K562 (cell line): Measurements from ENCODE around the gene NELFE. TPM values are rescaled to one million over a fixed set of nuclear protein-coding genes. Genes with fewer than 3 reads are reported as not detected.

Experiments
- ATAC-seq: fragments of 200-7000 bp; cut with Tn5 transposase; 3 replicates; pipeline ENCODE4 v1.9.1; 2020; ENCODE audit warnings: moderate library complexity
- BruUV-seq: library from RNA; stranded (reverse); fragments of 400-500 nt; replicated peaks from 2 replicates; lab custom pipeline; 2021; lab: Mats Ljungman, UMichigan
- CTCF ChIA-PET: fragments of 300-600 bp; formaldehyde crosslinking; extraction: SDS; loops from one replicate; lab custom pipeline; 2021; ENCODE audit warnings: low intra/inter-chr PET ratio; lab: Yijun Ruan, JAX
- POLR2A ChIA-PET: fragments of 300-600, 350-650 bp; sonication (Branson Sonifier 250); formaldehyde crosslinking; extraction: SDS; loops from one replicate; lab custom pipeline; 2021; ENCODE audit warnings: antibody characterized with exemption, inconsistent platforms; lab: Yijun Ruan, JAX
- DNase-seq, 4 experiments: peaks; one replicate each; pipeline versions ENCODE4 v3.0.0 to v3.0.0-alpha.2; 2011 to 2018; ENCODE audit warnings: low spot score in 3 of 4, mixed read lengths in 3 of 4; ENCODE audit errors: extremely low read depth in 1 of 4
- FAIRE-seq: peaks from 2 replicates; lab custom pipeline; 2011; peaks lifted over from hg19 to GRCh38; lab: Jason Lieb, UNC
- H2AFZ ChIP-seq: 2 replicates; pipeline ENCODE4 v1.6.0; 2011; ENCODE audit warnings: low read depth, low read length, control low read depth, inconsistent platforms
- H3K27ac ChIP-seq: fragments of 200-600 bp; 3 replicates; pipeline ENCODE4 v1.8.0; 2011; ENCODE audit warnings: low read depth, mild to moderate bottlenecking, control low read depth, inconsistent platforms, low read length, moderate library complexity, mixed read lengths; ENCODE audit errors: extremely low read depth
- H3K27me3 ChIP-seq, 2 experiments: fragments of 300-600 bp in 1 of 2; 2 replicates in 1 of 2; 3 replicates in 1 of 2; pipeline versions ENCODE4 v1.6.0 to v1.8.0; 2011; ENCODE audit warnings: inconsistent platforms in 2 of 2, low read length in 2 of 2, mild to moderate bottlenecking in 1 of 2, mixed read lengths in 1 of 2, moderate library complexity in 1 of 2; ENCODE audit not compliant: control insufficient read depth in 2 of 2, insufficient read depth in 2 of 2
- H3K36me3 ChIP-seq: fragments of 300-600 bp; 3 replicates; pipeline ENCODE4 v1.8.0; 2011; ENCODE audit warnings: mild to moderate bottlenecking, low read length, inconsistent platforms; ENCODE audit not compliant: control insufficient read depth, insufficient read depth
- H3K4me1 ChIP-seq, 2 experiments: fragments of 200-600 bp in 1 of 2; replicated peaks in 1 of 2; 2 replicates in 1 of 2; 3 replicates in 1 of 2; pipeline versions ENCODE4 v1.5.1 to v1.8.0; 2011; ENCODE audit warnings: inconsistent platforms in 2 of 2, low read length in 2 of 2, mild to moderate bottlenecking in 1 of 2, mixed read lengths in 1 of 2, moderate library complexity in 1 of 2; ENCODE audit not compliant: control insufficient read depth in 2 of 2, insufficient read depth in 2 of 2
- H3K4me2 ChIP-seq: 2 replicates; pipeline ENCODE4 v1.6.1; 2011; ENCODE audit warnings: low read length, control low read depth, inconsistent platforms, mixed read lengths; ENCODE audit not compliant: insufficient read depth
- H3K4me3 ChIP-seq: fragments of 200-600 bp; sonication (generic), shearing (Covaris generic); 2 replicates; pipeline ENCODE4 v1.5.1; 2016; ENCODE audit warnings: control low read depth, inconsistent platforms
- H3K79me2 ChIP-seq: fragments of 200-600 bp; 3 replicates; pipeline ENCODE4 v1.8.0; 2011; ENCODE audit warnings: low read length, inconsistent platforms; ENCODE audit not compliant: control insufficient read depth, insufficient read depth
- H3K9ac ChIP-seq, 2 experiments: 2 replicates each; pipeline versions ENCODE4 v1.6.0 to v1.6.1; 2011; ENCODE audit warnings: low read depth in 2 of 2, low read length in 2 of 2, control low read depth in 1 of 2, inconsistent platforms in 1 of 2, mild to moderate bottlenecking in 1 of 2, mixed read lengths in 1 of 2; ENCODE audit not compliant: insufficient read depth in 1 of 2
- H3K9me1 ChIP-seq: one replicate; pipeline ENCODE4 v1.6.0; 2011; ENCODE audit warnings: inconsistent platforms, mild to moderate bottlenecking, low read length, moderate library complexity; ENCODE audit not compliant: control insufficient read depth, insufficient read depth
- H3K9me3 ChIP-seq: replicated peaks from 2 replicates; pipeline ENCODE4 v1.5.1; 2011; ENCODE audit warnings: low read depth, low read length, inconsistent platforms; ENCODE audit not compliant: control insufficient read depth, insufficient read depth
- H4K20me1 ChIP-seq: replicated peaks from 2 replicates; pipeline ENCODE4 v1.6.1; 2011; ENCODE audit warnings: low read length, inconsistent platforms, mixed read lengths; ENCODE audit not compliant: control insufficient read depth, insufficient read depth
- ARID4B ChIP-seq: sonication (generic); formaldehyde crosslinking; IDR thresholded peaks from 2 replicates; pipeline ENCODE4 v1.8.0; 2022; ENCODE audit warnings: mild to moderate bottlenecking, missing genetic modification reagents
- MECOM ChIP-seq: fragments of 250-450 bp; sonication (Bioruptor Pico); IDR thresholded peaks from 2 replicates; pipeline ENCODE4 v1.8.0; 2022; ENCODE audit warnings: inconsistent platforms
- ZNF121 ChIP-seq: sonication (generic); formaldehyde crosslinking; conservative IDR thresholded peaks from 2 replicates; pipeline ENCODE4 v1.8.0; 2022; ENCODE audit warnings: missing genetic modification reagents
- ZNF224 ChIP-seq: sonication (generic); formaldehyde crosslinking; IDR thresholded peaks from 2 replicates; pipeline ENCODE4 v1.8.0; 2022; ENCODE audit warnings: mild to moderate bottlenecking, missing genetic modification reagents
- WGBS: fragments of 100-300 bp; shearing (Covaris generic); methylation state at CpG from one replicate; pipeline ENCODE4 v1.1.6; 2016; ENCODE audit warnings: low coverage, mixed read lengths; ENCODE audit not compliant: insufficient coverage; ENCODE audit errors: missing lambda C conversion rate; 5-methylcytosine and 5-hydroxymethylcytosine counted together
- in situ Hi-C: fragments of 300-500 bp; cut with MboI; formaldehyde crosslinking; loops from 4 replicates; pipeline ENCODE4 v1.15.0; 2018; ENCODE audit warnings: inconsistent platforms, mixed read lengths
- intact Hi-C: fragments of 100-400 bp; cut with micrococcal nuclease; formaldehyde crosslinking; loops from 2 replicates; pipeline ENCODE4 v1.14.2; 2022
- polyA plus RNA-seq, 8 experiments: library from polyadenylated mRNA; depleted of rRNA in 4 of 8; stranded (reverse) in 5 of 8; unstranded in 3 of 8; fragments of >200 nt; fragmentation: Nextera tagmentation in 2 of 8; fragmentation: Illumina TruSeq in 1 of 8; extraction: Ambion mirVana in 2 of 8; extraction: Trizol in 1 of 8; gene quantifications; 2 replicates each; pipeline versions ENCODE4 v1.2.1 to v1.2.3, GENCODE V29; 2011 to 2014; ENCODE audit warnings: inconsistent platforms in 1 of 8, missing spikeins in 1 of 8
- total RNA-seq, 7 experiments: library from RNA; depleted of rRNA in 6 of 7; stranded (reverse); fragments of >200 nt in 6 of 7; fragmentation: Illumina TruSeq in 2 of 7; extraction: Trizol in 2 of 7; gene quantifications; 2 replicates each; pipeline versions ENCODE4 v1.2.1 to v1.2.3, GENCODE V29; 2011 to 2021; ENCODE audit warnings: low replicate concordance in 1 of 7

Gene NELFE
- total and polyA plus RNA-seq, 9 of the 15 experiments (the other 6 are each of a cell fraction or from before 2014, with no cell fraction given), result 15.2 to 157 (median 91.5) TPM

- TF ChIP-seq ARID4B (CRISPR knock-in tag) (no peak), ZNF224 (CRISPR knock-in tag) (no peak), MECOM (CRISPR knock-in tag) (no peak), ZNF121 (CRISPR knock-in tag) (no peak)
- TF ChIP-seq, all 486 proteins: peak for 0
- DNase-seq (no peak), FAIRE-seq (no peak), ATAC-seq (no peak)
- ChIA-PET CTCF (interaction anchor here (0.6 kb wide), 1 partner anchor 32 kb away, joined by 4 read pairs; no protein-coding TSS in a partner anchor), POLR2A (interaction anchor here (0.9 kb wide), 1 partner anchor 47 kb away, joined by 4 read pairs; the partner anchor contains the start of gene EHMT2)
- 46% methylated on average over 3 of the region's 3 CpGs for WGBS
- Histone ChIP-seq H3K9me1 (peaks cover 3% of the 10 kb centered on the region), H3K4me1 (peaks cover 14 to 20% of the 10 kb centered on the region in 2 experiments), H3K27me3 (peaks cover 2 to 26% of the 10 kb centered on the region in 2 experiments; a peak in 3 of 5 replicates), H2AFZ (no peak overlapping the region), H3K36me3 (no peaks in the 10 kb centered on the region), H4K20me1 (no peaks in the 10 kb centered on the region), H3K79me2 (no peaks in the 10 kb centered on the region), H3K4me2 (no peak overlapping the region), H3K9ac (no peak overlapping the region), H3K9me3 (no peaks in the 10 kb centered on the region), H3K27ac (no peak overlapping the region), H3K4me3 (no peak overlapping the region)
- intact Hi-C loops (no loop called here), in situ Hi-C loops (no loop called here)
- no TSS peak for BruUV-seq
Measured at GRCh38 chr6:31943742-31944141, 15.0 kb downstream of the NELFE start.
